Measurements from ENCODE around the gene PRKN. TPM values are rescaled to one million over a fixed set of nuclear protein-coding genes. Genes with fewer than 3 reads are reported as not detected.

Gene PRKN
- total RNA-seq, 1 donor from 2014 or later = 9.3 TPM

- DNase-seq (ENCODE audit: low spot score) = no peak
Observed at GRCh38 chr6:161732594-161732993, 995.0 kb downstream of the PRKN start.

DNA sequence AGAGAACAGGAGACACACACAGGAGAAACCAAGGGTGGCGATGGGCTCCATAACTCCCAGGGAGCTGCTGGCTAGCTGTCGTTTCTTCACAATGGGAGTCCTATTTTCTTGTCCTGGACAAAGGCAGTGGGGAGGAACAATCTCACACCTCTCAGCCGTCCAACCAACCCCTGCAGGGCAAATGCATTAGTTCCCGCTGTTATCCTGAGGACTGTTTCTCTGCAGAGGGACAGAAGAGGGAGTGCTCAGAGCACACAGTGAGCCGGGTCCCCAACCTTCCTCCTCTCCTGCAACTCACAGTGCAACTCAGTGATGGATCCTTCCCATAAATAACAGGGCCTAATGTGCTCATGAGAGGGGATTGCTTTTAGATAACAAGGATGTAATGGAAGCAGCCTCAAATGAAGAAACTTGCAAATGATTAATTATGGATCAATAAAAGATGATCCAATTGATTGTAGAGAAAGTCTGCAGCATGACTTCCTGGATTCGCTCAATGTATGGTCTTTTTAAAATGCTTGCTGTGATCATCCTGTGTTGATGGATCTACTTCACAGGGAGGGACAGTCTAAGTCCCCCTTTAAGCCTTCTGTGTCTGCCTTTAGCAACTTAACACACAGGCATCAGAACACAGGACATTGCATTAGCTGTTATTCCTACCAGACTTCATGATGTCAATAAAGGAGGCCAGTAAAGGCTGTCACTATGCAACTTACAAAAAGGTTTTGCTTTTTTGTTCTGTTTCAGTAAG, 1000.3 kb downstream of the PRKN start:
- DNase-seq (ENCODE audit: low spot score) = no peak

DNA sequence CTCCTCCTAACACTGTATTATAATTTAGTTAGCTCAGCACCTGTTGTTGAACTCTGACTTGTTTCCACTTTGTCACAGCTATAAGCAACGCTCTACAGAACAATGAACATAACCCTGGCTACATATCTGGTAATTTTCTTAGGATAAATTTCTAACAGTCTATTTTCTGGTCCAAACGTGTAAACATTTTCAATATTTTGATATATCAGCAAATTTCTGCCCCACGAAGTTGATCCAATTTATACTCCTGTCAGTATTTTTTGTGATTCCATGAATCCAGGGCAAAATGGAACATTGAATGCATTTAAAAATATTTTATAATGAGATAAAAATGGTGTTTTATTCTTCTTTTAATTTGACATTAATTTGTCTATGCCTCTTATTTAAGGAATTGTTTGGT, 1005.2 kb downstream of the PRKN start:
- no peak for DNase-seq (ENCODE audit: low spot score)

DNA sequence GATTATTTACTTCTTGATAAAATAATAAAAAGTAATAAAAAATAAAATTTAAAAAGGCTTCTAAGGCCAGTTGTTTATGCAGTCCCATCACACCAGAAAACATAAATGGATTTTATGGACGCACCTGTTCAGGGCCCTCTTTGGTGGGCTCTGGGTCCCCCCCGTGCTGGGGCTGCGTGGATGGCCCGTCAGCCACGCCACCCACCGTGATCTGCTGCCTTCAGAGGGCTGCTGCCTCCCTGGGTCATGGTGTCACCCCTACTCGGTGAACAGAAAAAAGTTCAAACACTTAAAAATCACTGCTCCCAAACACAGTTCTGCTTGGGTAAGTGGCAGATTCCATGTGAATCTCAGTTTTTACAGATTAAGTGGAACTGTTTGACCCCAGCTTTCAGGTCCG, 1006.1 kb downstream of the PRKN start:
- no peak for DNase-seq (ENCODE audit: low spot score)

DNA sequence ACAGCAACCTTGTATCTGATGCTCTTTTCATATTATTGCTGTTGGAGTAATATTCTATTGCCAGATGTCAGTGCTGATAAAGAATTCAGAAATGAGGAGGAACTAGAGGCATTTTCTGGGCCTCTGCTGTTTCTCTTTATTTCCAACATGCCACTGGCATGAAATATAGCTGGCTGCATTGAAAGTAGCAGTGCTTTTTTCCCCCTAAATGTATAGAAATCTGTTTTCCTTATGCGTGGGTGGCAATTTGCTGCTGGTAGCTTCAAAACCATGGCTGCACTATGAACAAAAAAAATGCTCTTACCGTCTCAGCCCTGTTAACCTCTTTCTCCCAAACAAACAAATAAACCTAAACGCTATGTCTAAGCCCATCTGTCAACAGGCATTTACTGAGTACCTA, 1011.4 kb downstream of the PRKN start:
- DNase-seq (ENCODE audit: low spot score) = no peak

GRCh38 chr6:161711938-161712337, 1015.6 kb downstream of the PRKN start:
- no peak for DNase-seq (ENCODE audit: low spot score)

DNA sequence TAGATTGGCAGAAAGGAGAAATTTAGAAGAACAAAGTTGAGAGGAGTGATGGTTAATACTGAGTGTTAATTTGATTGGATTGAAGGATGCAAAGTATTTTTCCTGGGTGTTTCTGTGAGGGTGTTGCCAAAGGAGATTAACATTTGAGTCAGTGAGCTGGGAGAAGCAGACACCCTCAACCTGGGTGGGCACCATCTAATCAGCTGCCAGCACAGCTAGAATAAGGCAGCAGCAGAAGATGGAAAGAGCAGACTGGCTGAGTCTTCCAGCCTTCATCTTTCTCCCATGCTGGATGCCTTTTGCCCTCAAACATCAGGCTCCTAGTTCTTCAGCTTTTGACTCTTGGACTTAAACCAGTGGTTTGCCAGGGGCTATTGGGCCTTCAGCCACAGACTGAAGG, 1016.1 kb downstream of the PRKN start:
- no peak for DNase-seq (ENCODE audit: low spot score)

GRCh38 chr6:161710698-161711097, 1016.9 kb downstream of the PRKN start:
- DNase-seq (ENCODE audit: low spot score) = no peak

- no peak for DNase-seq (ENCODE audit: low spot score)
Observed at GRCh38 chr6:161701056-161701455, 1026.5 kb downstream of the PRKN start.

DNA sequence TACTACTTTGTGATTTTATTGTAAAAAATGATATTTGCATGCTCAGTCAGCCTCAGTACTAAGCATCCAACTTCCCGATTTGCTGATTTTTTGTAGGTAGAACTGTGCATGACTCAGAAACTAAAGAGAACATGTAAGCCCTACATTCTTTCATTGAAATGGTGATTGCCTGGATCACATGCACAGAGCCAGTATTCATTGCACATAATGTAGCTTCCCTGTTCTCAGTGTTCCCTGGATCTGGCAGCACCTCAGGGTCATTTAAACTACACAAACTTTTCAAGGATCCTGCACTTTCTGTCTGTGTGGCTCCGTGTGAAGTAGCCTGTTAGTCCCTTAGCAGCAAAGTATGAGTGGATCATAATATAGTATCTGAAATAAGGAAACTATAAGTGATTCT, 1030.8 kb downstream of the PRKN start:
- DNase-seq (ENCODE audit: low spot score) = no peak

DNA sequence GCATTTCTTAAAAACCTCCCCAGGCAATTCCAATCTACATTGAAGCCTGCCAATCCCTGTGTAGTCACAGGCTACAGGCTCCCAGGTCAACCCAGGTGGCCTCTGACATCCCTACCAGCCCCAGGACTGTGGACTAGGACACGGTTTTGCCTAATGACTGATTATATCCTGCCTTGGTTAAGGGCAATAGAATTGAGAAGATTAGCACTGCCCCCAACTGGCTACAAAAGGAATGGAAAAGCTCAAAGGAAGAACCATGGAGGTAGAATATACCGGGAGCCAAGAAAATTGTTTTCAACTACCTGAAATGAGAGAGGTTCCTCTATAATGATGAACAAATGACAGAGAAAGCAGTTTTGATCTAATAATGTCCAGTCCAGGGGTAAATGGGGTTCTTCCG, 1032.6 kb downstream of the PRKN start:
- DNase-seq (ENCODE audit: low spot score) = no peak

DNA sequence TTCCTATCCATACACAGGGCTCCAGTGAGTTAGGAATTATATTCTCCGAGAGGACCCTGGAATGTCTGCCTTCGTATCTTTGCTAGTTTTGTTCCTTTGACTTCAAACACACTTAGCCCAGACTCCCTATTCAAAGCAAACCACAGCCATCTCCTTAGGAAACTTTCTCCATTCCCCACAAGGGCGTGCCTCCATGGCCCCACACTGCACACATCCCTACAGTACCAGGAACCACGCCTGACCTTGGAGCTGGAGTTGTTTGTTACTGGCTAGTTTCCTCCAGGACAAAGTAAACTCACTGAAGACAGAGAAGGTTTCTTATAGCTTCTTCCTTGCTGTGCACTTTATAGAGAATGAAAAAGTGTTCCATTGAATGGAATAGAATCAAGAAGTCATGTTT, 1040.9 kb downstream of the PRKN start:
- no peak for DNase-seq (ENCODE audit: low spot score)

- no peak for DNase-seq (ENCODE audit: low spot score)
Observed at GRCh38 chr6:161684731-161685475, 1042.7 kb downstream of the PRKN start.

DNA sequence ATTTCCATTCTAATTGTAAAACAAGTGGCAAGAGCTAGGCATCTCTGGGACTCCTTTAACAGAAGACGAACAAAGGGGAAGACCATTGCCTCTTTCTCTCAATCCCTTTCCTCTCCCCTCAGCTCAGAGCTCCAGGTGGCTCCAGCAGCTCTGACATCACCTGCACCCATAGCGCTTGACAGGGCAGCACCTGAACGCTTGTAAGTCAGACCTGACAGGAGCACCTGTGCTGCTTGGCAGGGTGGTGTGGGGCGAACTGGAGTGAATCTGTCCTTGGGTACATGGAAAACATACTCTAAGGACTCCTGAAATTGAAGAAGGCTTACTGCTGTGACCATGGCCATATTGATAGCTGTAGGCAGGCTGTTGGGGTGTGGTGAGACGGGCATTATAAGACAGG, 1044.2 kb downstream of the PRKN start:
- DNase-seq (ENCODE audit: low spot score) = no peak

GRCh38 chr6:161682982-161683381, 1044.6 kb downstream of the PRKN start:
- DNase-seq (ENCODE audit: low spot score) = no peak

GRCh38 chr6:161679980-161680538, 1047.5 kb downstream of the PRKN start:
- no peak for DNase-seq (ENCODE audit: low spot score)

DNA sequence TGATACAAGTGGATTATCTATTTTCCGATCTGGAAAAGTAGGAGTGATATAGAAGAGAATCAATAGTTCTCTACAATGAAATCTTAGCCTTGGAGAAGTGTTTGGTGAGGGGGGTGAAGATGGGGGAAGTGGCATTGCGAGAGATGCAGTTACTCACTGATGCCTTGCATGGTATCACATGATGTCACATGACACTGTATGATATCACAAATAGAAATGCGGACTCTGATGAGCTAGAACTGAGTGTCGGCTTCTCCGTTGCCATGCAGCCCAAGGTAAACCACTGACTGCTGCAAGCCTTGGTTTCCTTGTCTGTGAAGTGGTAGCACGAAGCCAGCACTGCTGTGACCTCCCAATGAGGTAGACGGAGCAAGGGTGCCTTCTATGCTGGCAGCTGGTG, 1050.4 kb downstream of the PRKN start:
- no peak for DNase-seq (ENCODE audit: low spot score)

DNA sequence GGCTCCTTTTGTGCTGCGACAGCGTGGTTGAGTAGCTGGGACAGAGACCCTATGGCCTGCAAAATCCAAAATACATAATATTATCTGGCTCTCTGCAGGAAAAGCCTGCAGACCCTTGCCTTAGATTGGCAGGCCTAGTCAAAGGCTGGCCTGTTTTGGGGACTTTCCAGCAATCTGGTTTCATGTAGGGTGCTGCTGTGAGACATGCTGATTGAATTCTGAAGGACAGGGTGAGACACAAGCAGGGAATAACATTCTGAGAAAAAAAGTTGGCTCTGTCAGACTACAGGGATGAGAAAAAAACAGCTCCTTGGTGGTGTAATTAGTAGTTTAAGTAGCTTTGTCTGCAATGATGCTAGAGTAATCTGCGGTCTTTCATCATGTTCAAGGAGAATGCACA, 1051.0 kb downstream of the PRKN start:
- DNase-seq (ENCODE audit: low spot score) = no peak

DNA sequence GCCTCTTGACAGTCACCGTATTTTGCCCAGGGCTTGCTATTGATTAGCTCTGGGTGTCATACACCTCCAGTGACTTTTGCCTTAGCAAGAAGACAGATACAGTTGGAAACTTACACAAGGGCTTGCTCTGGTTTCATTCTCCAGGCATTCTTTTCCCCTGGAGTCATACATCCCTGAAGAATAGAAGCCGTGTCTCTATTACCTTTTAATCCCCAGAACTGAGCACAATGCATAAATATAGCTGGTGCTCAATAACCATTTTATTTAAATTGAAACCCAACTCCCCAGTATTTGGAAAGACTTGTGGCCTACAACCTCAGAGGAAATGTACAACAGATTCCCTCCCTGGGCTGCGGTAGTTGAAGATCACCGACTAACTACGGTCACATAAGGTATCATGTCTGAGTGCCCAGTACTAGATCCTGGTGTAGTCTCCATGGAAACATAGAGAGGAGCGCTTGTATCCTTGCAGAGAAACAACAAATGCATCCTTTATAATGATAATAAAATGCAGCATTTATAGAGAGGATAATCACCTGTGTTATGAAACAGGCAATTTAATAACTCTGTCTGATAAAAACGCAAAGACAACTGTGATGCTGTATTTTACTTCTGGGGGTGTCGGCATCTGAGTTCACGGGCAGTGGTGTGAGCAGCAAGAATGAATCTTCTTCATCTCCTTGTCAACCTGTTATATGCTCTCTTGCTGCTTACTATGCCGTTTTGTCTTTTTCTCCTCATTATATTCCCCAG, 1052.5 kb downstream of the PRKN start:
- no peak for DNase-seq (ENCODE audit: low spot score)

- no peak for DNase-seq (ENCODE audit: low spot score)
Observed at GRCh38 chr6:161673026-161673425, 1054.5 kb downstream of the PRKN start.

DNA sequence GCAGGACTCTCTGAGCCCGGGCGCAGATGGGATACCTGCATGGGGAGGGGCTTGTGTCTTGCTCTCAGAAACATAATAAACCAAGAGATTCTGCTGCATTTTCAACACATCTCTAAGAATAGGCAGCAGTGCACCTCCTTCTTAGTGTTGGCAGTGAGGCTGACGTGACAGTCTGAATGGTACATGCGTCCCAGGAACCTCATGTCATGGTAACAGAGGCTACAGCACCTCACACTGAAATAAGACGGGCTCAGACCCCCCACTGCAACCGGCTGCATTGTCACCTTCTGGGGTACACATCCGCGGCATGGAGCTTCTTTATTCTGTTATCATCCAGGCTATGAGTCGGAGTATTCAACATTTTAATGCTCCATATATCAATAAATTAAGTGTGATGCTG, 1056.4 kb downstream of the PRKN start:
- DNase-seq (ENCODE audit: low spot score) = no peak

DNA sequence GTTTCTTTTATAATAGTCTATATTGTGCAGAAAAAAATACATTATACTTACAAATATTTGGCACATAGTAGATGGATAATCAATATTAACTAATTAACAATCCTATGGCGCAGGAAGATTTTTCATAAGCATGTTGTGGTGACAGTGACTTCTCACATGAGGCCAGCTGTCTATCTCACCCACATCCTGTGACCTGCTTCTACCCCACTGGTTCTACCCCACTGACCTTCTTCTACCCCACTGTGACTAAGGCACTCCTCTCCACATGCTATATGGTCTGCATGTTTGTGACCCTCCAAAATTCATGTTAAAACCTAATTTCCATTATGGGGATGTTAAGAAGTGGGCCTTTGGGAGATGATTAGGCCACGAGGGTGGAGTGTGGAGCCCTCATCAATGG, 1058.9 kb downstream of the PRKN start:
- DNase-seq (ENCODE audit: low spot score) = no peak

Data from mucosa of gallbladder (tissue), 1 donor.